ENCODE results near the gene CORIN.

Gene CORIN

DNA sequence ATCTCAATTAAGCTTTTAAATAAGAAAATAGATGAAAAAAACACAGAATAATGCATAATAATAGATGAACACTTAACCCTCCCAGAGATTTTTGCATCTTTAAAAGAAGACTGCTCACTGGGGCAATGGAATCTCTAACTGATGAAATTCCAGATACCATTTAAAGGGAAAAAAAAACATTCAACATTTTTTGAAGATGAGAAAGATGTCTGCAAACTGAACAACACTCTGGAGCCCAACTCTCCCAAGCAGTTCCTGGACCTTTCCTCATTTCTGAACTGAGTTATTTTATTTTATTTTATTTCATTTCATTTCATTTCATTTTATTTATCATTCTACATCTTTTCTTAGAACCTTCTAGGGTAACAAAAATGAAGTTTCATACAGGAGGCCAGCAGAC is 90.7 kb downstream of the CORIN start:
- no peak overlapping the region for H3K27ac ChIP-seq (ENCODE audit: low read depth, low read length, severe bottlenecking)
- H3K9me3 ChIP-seq (ENCODE audit: control insufficient read depth, low read length): no peaks in the 10 kb centered on the region
- H3K4me3 ChIP-seq (ENCODE audit: extremely low read depth, insufficient read depth, low read length, poor library complexity, severe bottlenecking): no peak overlapping the region
- no peaks in the 10 kb centered on the region for H3K4me1 ChIP-seq (ENCODE audit: control insufficient read depth, insufficient read depth, low read length, poor library complexity, severe bottlenecking)
- H3K36me3 ChIP-seq (ENCODE audit: control insufficient read depth, insufficient read depth, low read length): no peaks in the 10 kb centered on the region

DNA sequence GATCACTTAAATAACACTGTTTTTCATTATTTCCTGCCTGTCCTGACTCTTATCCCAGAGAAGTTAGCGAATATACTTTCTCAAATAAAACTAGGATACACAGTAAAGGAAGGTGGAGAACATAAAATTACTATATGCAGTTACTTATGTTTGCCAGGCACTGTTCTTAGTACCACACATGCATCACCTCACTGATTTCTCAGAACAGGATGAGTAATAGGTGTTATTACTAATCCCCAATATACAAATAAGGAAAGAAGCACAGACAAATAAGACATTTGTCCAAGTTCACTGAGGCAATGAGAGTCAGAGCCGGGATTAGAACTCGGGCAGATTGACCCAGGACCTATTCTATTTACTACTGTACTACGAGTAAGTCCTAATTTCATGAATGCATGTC is 91.7 kb downstream of the CORIN start:
- Histone ChIP-seq H3K4me1 (ENCODE audit: control insufficient read depth, insufficient read depth, low read length, poor library complexity, severe bottlenecking) (no peaks in the 10 kb centered on the region), H3K27ac (ENCODE audit: low read depth, low read length, severe bottlenecking) (no peak overlapping the region), H3K9me3 (ENCODE audit: control insufficient read depth, low read length) (no peaks in the 10 kb centered on the region), H3K36me3 (ENCODE audit: control insufficient read depth, insufficient read depth, low read length) (no peaks in the 10 kb centered on the region), H3K4me3 (ENCODE audit: extremely low read depth, insufficient read depth, low read length, poor library complexity, severe bottlenecking) (no peak overlapping the region)
- 96 to 100% methylated on average over 3 of the region's 4 CpGs for WGBS, 2 experiments (ENCODE audit: insufficient coverage in 2 of 2)

- H3K4me3 ChIP-seq (ENCODE audit: extremely low read depth, insufficient read depth, low read length, poor library complexity, severe bottlenecking): no peak overlapping the region
- no peaks in the 10 kb centered on the region for H3K36me3 ChIP-seq (ENCODE audit: control insufficient read depth, insufficient read depth, low read length)
- no peaks in the 10 kb centered on the region for H3K9me3 ChIP-seq (ENCODE audit: control insufficient read depth, low read length)
- no peak overlapping the region for H3K27ac ChIP-seq (ENCODE audit: low read depth, low read length, severe bottlenecking)
- no CpG with 5 or more reads among the region's 2 CpGs for WGBS, 2 experiments (ENCODE audit: insufficient coverage in 2 of 2)
- no peaks in the 10 kb centered on the region for H3K4me1 ChIP-seq (ENCODE audit: control insufficient read depth, insufficient read depth, low read length, poor library complexity, severe bottlenecking)
These were observed 93.0 kb downstream of the CORIN start for GRCh38 chr4:47744843-47745382.

DNA sequence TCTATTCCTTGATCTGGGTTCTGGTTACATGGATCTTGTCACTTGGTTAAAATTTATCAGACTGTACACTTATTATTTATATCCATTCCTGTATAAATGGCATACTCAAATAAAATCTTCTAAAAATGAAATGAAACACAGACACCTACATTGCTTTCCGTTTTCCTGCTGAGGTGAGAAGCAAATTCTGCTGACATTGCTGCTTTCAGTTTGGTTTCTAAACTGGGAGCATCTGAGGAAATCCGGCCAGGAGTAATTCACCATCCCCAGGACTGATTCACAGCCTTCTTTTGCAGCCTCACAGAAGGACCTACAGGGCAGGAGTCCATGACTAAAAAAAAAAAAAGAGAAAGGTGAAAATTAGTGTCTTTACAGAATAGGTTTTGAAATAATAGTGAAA is 93.6 kb downstream of the CORIN start:
- Histone ChIP-seq H3K9me3 (ENCODE audit: control insufficient read depth, low read length) (no peaks in the 10 kb centered on the region), H3K27ac (ENCODE audit: low read depth, low read length, severe bottlenecking) (no peak overlapping the region), H3K4me1 (ENCODE audit: control insufficient read depth, insufficient read depth, low read length, poor library complexity, severe bottlenecking) (no peaks in the 10 kb centered on the region), H3K4me3 (ENCODE audit: extremely low read depth, insufficient read depth, low read length, poor library complexity, severe bottlenecking) (no peak overlapping the region), H3K36me3 (ENCODE audit: control insufficient read depth, insufficient read depth, low read length) (no peaks in the 10 kb centered on the region)
- 80 to 100% methylated on average over 2 of the region's 2 CpGs for WGBS, 2 experiments (ENCODE audit: insufficient coverage in 2 of 2)

DNA sequence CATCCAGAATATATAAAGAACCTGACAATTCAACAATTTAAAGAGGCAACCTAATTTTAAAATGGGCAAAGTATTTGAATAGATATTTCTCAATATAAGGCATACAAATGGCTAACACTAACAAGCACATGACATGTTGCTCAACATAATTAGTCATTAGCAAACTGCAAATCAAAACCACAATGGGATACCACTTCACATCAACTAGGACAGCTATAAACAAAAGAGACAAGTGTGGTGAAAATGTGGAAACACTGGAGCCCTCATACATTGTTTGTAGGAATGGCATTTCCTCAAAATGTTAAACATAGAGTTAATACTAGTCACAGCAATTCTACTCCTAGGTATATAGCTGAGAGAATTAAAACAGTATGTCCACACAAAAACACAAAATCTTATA is 96.7 kb downstream of the CORIN start:
- Histone ChIP-seq H3K27ac (ENCODE audit: low read depth, low read length, severe bottlenecking) (no peak overlapping the region), H3K36me3 (ENCODE audit: control insufficient read depth, insufficient read depth, low read length) (no peaks in the 10 kb centered on the region), H3K4me1 (ENCODE audit: control insufficient read depth, insufficient read depth, low read length, poor library complexity, severe bottlenecking) (no peaks in the 10 kb centered on the region), H3K9me3 (ENCODE audit: control insufficient read depth, low read length) (no peaks in the 10 kb centered on the region), H3K4me3 (ENCODE audit: extremely low read depth, insufficient read depth, low read length, poor library complexity, severe bottlenecking) (no peak overlapping the region)

GRCh38 chr4:47737326-47737725 is 100.5 kb downstream of the CORIN start:
- 86 to 100% methylated on average over 1 of the region's 1 CpG for WGBS, 2 experiments (ENCODE audit: insufficient coverage in 2 of 2)
- Histone ChIP-seq H3K9me3 (ENCODE audit: control insufficient read depth, low read length) (no peaks in the 10 kb centered on the region), H3K36me3 (ENCODE audit: control insufficient read depth, insufficient read depth, low read length) (no peaks in the 10 kb centered on the region), H3K27ac (ENCODE audit: low read depth, low read length, severe bottlenecking) (no peak overlapping the region), H3K4me1 (ENCODE audit: control insufficient read depth, insufficient read depth, low read length, poor library complexity, severe bottlenecking) (no peaks in the 10 kb centered on the region), H3K4me3 (ENCODE audit: extremely low read depth, insufficient read depth, low read length, poor library complexity, severe bottlenecking) (no peak overlapping the region)

GRCh38 chr4:47736555-47736954 is 101.3 kb downstream of the CORIN start:
- H3K4me3 ChIP-seq (ENCODE audit: extremely low read depth, insufficient read depth, low read length, poor library complexity, severe bottlenecking): no peak overlapping the region
- H3K4me1 ChIP-seq (ENCODE audit: control insufficient read depth, insufficient read depth, low read length, poor library complexity, severe bottlenecking): no peaks in the 10 kb centered on the region
- H3K27ac ChIP-seq (ENCODE audit: low read depth, low read length, severe bottlenecking): no peak overlapping the region
- H3K9me3 ChIP-seq (ENCODE audit: control insufficient read depth, low read length): no peaks in the 10 kb centered on the region
- H3K36me3 ChIP-seq (ENCODE audit: control insufficient read depth, insufficient read depth, low read length): no peaks in the 10 kb centered on the region
- 100% methylated on average over 1 of the region's 2 CpGs for WGBS, 2 experiments (ENCODE audit: insufficient coverage in 2 of 2)

GRCh38 chr4:47736146-47736545 is 101.7 kb downstream of the CORIN start:
- Histone ChIP-seq H3K4me3 (ENCODE audit: extremely low read depth, insufficient read depth, low read length, poor library complexity, severe bottlenecking) (no peak overlapping the region), H3K27ac (ENCODE audit: low read depth, low read length, severe bottlenecking) (no peak overlapping the region), H3K4me1 (ENCODE audit: control insufficient read depth, insufficient read depth, low read length, poor library complexity, severe bottlenecking) (no peaks in the 10 kb centered on the region), H3K9me3 (ENCODE audit: control insufficient read depth, low read length) (no peaks in the 10 kb centered on the region), H3K36me3 (ENCODE audit: control insufficient read depth, insufficient read depth, low read length) (no peaks in the 10 kb centered on the region)
- 60% methylated on average over 1 of the region's 1 CpG; no CpG with 5 or more reads in 1 of the 2 experiments for WGBS, 2 experiments (ENCODE audit: insufficient coverage in 2 of 2)

- no peaks in the 10 kb centered on the region for H3K9me3 ChIP-seq (ENCODE audit: control insufficient read depth, low read length)
- 89 to 94% methylated on average over 6 to 7 of the region's 9 CpGs for WGBS, 2 experiments (ENCODE audit: insufficient coverage in 2 of 2)
- H3K27ac ChIP-seq (ENCODE audit: low read depth, low read length, severe bottlenecking): no peak overlapping the region
- H3K4me1 ChIP-seq (ENCODE audit: control insufficient read depth, insufficient read depth, low read length, poor library complexity, severe bottlenecking): no peaks in the 10 kb centered on the region
- no peak overlapping the region for H3K4me3 ChIP-seq (ENCODE audit: extremely low read depth, insufficient read depth, low read length, poor library complexity, severe bottlenecking)
- no peaks in the 10 kb centered on the region for H3K36me3 ChIP-seq (ENCODE audit: control insufficient read depth, insufficient read depth, low read length)
These were observed 104.3 kb downstream of the CORIN start for GRCh38 chr4:47733302-47734175.

DNA sequence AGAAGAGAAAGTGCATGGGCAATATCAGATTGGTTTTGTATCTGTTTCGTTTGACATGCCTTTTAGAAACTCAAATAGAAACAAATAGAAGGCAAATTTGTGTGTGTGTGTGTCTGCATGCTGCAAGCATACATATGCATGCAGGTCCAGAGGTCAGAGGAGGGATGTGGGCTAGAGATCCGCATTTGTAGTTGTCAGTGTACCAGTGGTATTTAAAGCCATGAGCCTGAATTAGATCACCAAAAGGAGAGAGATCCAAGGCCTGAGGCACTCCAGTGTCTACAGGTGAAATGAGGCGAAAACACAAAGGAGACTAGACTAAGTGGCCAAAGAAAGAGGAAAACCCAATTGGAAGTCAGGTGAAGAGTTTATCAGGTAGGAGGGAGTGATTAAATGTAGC is 106.7 kb downstream of the CORIN start:
- 92 to 97% methylated on average over 3 of the region's 3 CpGs for WGBS, 2 experiments (ENCODE audit: insufficient coverage in 2 of 2)
- Histone ChIP-seq H3K27ac (ENCODE audit: low read depth, low read length, severe bottlenecking) (no peak overlapping the region), H3K4me1 (ENCODE audit: control insufficient read depth, insufficient read depth, low read length, poor library complexity, severe bottlenecking) (no peaks in the 10 kb centered on the region), H3K4me3 (ENCODE audit: extremely low read depth, insufficient read depth, low read length, poor library complexity, severe bottlenecking) (no peak overlapping the region), H3K9me3 (ENCODE audit: control insufficient read depth, low read length) (no peaks in the 10 kb centered on the region), H3K36me3 (ENCODE audit: control insufficient read depth, insufficient read depth, low read length) (no peaks in the 10 kb centered on the region)

DNA sequence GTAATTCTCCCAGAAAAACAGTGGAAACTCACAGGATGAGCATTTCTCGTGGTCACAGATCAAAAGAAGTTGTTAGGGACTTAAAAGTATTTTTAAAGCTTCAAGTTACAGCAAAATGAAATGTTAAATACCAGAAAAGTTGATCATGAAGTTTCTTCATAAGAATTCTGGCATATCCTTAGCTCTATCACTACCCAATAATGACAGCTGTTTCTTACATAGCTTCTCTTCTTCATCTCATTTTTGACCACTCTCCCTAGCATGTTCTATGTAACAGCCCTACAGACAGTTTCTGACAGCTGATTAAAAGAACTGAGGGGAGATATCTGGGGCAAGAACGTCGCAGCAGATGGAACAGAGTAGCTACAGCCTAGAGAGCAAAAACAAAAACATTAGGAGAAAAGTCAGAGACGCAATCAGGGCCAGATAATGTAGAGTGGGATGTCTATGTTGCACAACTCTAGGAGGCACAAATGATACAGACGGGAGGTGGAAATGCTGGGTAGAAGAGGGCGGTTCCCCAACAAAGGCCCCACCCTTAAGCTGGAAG is 108.7 kb downstream of the CORIN start:
- Histone ChIP-seq H3K4me1 (ENCODE audit: control insufficient read depth, insufficient read depth, low read length, poor library complexity, severe bottlenecking) (no peaks in the 10 kb centered on the region), H3K9me3 (ENCODE audit: control insufficient read depth, low read length) (no peaks in the 10 kb centered on the region), H3K4me3 (ENCODE audit: extremely low read depth, insufficient read depth, low read length, poor library complexity, severe bottlenecking) (no peak overlapping the region), H3K36me3 (ENCODE audit: control insufficient read depth, insufficient read depth, low read length) (no peaks in the 10 kb centered on the region), H3K27ac (ENCODE audit: low read depth, low read length, severe bottlenecking) (no peak overlapping the region)
- WGBS, 2 experiments (ENCODE audit: insufficient coverage in 2 of 2): 78 to 94% methylated on average over 1 to 5 of the region's 6 CpGs
